PC-3 (cell line): ENCODE data around the gene TEX54.

Experiments
- CTCF ChIP-seq: fragments of 300-600 bp; sonication (generic); conservative IDR thresholded peaks from 2 replicates; pipeline ENCODE4 v1.5.1; 2017; ENCODE audit warnings: antibody characterized with exemption, low read depth, mild to moderate bottlenecking, low read length
- EZH2 ChIP-seq: fragments of 300-600 bp; sonication (generic); IDR thresholded peaks from one replicate; pipeline ENCODE4 v1.6.1; 2017; ENCODE audit warnings: antibody characterized with exemption, mild to moderate bottlenecking, low read length; ENCODE audit not compliant: unreplicated experiment
- EZH2phosphoT487 ChIP-seq: fragments of 300-600 bp; sonication (generic); IDR thresholded peaks from 2 replicates; pipeline ENCODE4 v1.6.1; 2018; ENCODE audit warnings: mild to moderate bottlenecking, antibody characterized with exemption, low read length, borderline replicate concordance

GRCh38 chr11:62844154-62844553 is 11.5 kb upstream of the TEX54 start:
- TF ChIP-seq CTCF (no peak), EZH2 (no peak), EZH2phosphoT487 (no peak)
